Endothelial cell of hepatic sinusoid (primary cell): Measurements from ENCODE around the gene ATXN7.

Source experiments
- in situ Hi-C: cut with HindIII; loops from 2 replicates; pipeline ENCODE4 v1.10.0; 2017; ENCODE audit warnings: low sequenced_read_pairs

The ATXN7 gene

DNA sequence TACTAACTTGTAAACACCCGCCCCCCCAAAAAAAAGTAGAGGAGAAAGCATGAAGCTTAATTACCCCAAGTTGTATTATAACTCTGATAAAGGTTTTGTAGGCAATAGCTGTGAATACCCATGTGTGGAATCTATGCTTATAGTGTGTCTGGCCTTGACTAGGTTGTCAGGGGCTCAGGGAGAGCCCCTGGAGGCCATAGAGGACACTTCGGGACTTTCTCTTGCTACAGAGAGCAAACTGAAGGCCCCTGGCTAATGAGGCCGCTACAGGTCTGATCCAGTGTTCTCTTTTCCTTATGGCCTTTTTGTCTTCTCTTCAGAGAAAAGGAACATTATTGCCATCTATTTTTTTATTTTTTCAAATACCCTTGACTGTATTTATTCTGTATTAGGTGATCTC, 67.6 kb downstream of the ATXN7 start:
- in situ Hi-C loops: no loop called here

DNA sequence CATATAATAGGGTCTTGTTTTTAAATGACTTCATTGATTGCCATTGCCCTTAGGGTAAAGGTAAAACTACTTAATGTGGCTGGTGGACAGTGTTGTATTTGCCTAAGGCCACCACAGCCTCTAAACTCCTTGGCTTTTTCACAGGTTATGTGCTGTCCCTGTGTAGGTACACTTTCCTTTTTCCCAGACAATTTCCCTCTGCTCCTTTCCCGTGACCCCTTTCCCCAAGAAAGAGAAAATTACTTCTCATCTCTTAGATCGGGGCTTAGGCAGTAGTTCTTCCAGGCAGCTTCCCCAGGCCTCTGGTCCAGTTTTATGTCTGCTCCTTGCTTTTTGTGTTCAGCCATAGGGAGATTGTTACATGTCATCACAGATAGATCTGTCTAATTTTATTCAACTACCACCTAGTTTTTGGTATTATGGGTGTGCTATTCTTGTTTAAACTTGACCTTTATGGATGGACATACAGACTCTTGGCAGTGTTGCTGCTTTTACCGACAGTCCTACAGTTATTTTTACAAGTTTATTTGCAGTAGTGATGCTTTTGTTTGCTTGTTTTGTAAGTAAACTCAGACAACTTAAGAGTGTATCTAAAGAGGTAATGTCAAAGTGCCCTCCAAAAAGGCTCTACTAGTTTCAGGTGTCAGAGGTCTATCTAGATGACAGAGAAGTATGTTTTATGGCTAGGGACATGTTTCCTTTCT, 69.0 kb downstream of the ATXN7 start:
- in situ Hi-C loops: no loop called here

DNA sequence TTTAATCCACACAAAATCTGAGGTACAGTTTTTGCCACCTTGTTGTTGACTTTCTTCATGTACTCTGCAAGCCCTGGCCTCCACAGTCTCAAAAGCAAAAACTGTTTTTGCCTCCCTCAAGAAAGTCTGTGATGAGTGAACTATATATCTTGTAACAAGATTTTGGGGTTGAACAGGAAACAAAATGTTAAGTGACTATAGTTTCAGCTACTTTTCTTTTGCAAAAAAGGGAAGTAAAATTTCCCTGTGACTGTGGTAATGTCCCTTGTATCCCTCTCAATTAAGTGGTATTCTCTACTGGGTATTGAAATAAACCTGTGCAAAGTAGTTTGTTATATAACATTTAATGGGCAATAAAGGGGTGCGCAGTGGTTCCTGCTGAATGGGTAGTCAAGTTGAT, 69.8 kb downstream of the ATXN7 start:
- in situ Hi-C loops: no loop called here

DNA sequence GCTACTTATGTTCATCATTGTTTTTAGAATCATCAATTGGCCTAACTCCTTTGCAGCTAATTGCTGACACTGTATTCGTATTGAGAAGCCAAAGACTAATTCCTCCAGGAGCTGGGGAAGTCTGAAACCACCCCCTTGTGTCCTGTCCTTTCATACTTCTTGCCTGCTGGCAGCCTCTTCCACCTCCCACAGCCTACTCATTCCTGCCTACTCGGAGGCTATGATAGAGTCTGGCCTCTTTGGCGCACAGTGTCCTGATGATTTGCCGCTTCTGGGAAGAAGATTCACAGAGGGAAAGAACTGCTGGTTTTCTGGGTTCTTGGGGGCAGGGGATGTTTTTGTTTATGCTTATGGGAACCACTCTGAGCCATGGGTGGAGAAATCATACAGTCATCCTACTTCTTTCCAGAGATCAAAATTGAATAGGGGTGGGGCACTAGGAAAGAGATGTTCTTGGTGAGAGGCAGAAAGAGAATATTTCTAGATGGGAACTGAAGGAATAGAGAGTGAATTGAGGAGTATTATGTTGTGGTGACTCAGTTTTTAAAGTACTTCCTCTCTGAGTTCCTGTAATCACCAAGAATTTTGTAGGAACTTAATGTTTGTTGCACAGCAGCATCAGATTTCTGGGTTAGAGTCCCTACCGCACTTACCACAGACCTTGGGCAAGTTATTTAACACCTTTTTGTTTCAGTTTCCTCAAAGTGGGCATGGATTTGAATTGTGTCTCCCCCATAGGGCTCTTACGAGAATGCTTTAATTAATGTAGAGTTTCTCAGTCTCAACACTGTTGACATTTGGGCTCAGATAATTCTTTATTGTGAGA, 70.6 kb downstream of the ATXN7 start:
- in situ Hi-C loops: no loop called here

DNA sequence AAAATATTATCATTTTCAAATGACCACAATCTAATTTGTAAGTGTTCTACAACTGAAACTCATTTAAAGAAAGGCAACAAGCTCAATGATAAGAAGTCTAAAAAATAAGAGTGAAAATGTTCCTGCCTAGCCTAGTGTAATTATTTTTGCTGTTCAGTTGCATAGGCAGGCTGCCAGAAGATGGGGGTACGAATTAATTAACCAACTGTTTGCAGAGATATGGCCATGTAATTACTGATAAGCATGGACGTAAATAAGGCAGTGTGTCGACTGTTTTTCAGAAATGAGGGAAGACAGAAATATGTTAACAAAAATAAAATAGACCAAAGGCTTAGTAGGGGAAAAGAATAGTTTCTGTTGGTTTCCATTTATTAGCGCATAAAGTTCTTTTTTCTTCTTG, 73.3 kb downstream of the ATXN7 start:
- in situ Hi-C loops: no loop called here

DNA sequence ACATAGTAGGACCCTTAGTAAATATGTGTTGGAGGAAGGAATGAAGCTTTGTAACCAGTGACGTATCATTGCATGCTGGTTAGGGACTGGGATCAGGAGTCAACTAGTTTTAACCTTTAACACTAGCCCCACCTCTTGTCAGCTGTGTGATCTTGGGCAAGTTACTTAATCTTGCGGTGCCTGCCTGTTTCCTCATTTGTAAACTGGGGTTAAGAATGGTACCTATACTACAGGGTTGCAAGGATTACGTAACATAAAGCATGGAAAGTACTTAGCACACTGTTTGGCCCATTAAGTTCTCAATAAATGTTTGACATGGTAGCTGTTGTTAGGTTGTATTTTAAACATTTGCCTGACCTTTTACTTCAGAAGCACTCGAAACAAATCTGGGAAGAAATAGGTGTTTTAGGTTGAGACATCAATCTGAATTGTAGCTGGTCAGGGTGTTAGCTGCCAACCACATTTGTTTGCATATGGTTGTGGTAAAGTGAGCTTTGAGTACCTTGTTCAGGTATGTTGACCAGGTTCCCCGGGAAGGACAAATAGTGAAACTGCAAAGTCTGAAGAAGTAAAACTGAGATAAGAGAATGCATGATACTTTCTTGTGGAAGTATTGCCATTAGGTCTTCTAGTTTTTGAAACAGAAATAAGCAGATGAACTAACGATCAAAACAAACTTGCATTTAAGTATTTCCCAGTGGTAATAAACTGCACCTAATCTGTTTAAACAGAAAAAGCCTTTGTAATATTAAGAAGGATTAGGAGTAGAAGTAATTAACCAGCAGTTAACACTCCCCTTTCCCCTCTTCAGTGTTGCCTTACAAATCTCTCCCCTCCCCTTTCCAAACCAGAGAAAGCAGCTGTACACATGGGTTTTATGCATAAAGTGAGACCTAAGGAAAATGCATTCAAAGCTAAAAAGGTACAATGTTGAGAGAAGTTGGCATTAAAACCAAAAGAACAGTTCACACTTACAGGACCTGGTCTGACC, 74.3 kb downstream of the ATXN7 start:
- in situ Hi-C loops: no loop called here

DNA sequence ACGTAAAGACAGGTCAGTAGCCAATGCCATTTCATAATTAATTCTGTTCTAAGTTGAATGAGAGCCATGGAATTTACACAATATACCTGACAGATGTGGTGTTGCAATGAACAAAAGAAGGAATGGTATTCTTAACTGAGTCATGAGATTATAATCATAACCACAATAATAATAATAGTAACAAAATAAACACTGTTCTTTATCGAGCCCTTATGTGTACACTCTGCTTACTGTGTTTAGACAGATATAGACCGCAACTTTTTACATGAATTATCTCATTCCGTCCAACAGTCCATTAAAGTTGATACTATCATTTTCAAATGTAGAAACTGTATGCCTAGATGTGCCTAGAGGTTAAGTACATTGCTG, 76.7 kb downstream of the ATXN7 start:
- in situ Hi-C loops: loop anchor here (5.0 kb wide), 1 partner anchor 68 kb away; no protein-coding TSS in a partner anchor

DNA sequence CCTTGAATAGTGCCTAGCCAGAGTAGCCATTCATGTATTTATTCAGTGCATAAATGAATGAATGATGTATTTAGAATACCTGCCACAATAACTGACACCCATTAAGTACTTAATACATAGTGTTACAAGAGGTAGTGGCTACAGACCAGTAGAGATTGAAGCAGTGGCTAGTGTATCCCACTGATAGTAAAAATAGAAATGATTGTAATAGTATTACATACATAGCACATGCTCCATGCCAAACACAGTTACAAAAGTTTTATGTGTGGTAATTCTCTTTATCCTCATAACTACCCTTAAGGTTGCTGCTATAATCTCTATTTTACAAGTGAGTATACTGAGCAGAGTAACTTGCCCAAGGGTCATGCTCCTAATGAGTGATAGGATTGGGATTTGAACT, 78.9 kb downstream of the ATXN7 start:
- in situ Hi-C loops: loop anchor here (5.0 kb wide), 1 partner anchor 70 kb away; no protein-coding TSS in a partner anchor

DNA sequence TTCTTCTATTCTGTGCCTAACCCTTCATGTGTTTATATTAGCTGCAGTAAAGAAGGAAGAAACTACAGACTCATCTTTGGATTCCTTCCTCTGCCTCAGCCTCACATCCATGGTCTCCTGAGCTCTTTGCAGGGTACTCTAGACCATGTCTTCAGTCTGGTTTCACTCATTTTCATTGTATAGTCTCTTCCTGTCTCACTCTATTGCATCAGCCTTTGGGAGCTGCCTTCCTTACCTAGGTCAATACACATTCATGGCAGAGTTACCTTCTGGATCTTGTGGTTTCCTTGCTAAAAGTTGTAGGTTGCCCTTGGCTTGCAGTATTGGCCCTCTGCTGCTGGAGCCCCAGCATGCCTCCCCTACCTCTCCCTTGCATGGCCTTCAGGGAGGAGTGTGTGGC, 80.0 kb downstream of the ATXN7 start:
- in situ Hi-C loops: loop anchor here (5.0 kb wide), 1 partner anchor 71 kb away; no protein-coding TSS in a partner anchor

DNA sequence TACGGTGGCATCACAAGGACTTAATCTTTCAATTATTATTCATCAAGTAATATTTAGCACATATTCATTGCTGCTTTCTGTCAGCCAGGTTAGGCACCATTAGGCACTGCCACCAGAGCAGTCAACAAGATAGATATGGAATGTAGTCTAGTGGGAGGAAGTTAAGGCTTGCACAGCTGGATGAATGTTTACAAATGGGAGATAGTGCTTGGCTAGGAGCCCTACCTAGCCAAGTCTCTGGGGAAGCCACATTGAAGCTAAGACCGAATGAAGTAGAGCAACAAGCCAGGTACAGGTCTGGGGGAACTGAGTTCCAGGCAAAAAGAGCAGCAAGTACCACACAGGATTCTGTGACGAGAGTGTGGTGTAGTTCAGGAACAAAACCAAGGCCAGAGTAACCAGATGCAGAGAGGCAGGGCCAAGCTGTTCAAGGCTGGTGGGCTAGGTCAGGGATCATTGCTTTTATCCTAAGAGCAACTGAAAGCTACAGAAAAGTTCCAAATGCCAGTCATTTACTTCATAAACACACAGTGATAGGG, 82.0 kb downstream of the ATXN7 start:
- in situ Hi-C loops: no loop called here

DNA sequence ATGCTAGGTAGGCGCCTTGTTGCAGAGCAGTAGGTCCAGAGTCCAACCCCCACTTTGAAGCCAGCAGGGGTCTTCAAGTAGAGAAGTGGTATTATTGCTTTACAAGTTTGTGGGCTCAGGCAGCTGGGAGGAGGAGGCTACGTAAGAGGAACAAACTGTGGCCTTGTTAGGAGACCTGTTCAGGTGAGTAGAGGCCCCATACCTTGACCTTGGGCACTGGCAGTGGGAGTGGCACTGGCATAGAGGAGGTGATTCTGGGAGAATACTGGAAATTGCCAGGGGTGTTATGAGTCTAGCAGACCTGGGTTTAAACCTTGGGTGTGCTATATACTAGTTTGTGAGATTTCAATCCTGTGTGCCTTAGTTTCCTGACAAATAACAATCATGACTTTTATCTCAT, 83.1 kb downstream of the ATXN7 start:
- in situ Hi-C loops: no loop called here

DNA sequence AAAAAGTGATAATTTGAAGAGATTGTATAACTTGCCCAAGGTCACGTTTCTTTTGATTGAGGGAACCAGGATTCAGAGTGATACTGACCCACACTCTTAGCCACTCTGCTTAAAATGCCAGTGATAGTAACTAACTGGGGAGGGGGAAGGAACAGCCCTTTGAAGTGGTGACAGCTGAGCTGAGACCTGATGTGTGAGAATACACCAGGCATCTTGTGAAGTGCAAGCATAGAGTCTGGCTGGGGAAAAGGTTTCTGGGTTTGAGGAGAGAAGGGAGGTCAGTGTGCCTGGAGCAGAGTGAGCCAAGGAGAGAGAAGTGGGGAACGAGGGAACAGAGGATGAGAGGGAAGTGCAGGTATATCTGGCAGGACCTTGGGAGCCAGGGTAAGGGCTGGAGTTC, 83.9 kb downstream of the ATXN7 start:
- in situ Hi-C loops: no loop called here

DNA sequence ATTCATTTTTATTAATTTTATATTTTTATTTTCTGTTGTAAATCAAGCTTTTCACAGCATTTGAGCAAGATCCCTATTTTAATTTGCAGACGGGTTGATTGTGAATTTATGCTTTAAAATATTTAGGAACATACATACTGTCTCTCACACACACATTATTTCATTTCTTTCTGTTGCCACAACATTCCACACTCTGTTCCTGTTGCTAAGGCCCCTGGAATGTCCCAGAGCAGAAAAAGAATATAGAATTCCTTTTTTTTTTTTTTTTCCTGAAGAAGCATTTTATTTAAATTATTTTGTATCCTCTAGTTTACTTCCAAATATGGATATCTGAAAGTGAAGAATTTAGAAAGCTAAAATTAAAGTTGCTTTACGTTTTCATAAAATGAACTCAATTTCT, 85.3 kb downstream of the ATXN7 start:
- in situ Hi-C loops: no loop called here

DNA sequence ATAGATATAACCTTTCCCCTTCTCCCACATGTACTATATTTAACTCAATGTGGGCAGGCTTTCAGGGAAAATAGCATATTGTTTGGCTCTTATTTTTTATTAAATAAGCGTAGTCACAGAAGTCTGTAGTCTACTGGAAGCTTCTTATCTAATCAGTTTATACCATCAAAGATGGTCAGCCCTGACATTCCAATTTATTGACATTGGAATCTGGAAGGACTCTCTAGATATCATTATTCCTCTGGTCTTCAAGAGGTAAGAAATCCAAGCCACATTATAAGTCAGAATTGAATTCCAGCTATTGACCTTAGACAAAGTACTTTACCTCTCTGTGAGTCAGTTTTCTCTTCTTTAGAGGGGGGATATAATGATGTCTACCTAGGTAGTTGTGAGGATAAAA, 87.0 kb downstream of the ATXN7 start:
- in situ Hi-C loops: loop anchor here (5.0 kb wide), 1 partner anchor 38 kb away; the partner anchor contains the start of gene SCAANT1

DNA sequence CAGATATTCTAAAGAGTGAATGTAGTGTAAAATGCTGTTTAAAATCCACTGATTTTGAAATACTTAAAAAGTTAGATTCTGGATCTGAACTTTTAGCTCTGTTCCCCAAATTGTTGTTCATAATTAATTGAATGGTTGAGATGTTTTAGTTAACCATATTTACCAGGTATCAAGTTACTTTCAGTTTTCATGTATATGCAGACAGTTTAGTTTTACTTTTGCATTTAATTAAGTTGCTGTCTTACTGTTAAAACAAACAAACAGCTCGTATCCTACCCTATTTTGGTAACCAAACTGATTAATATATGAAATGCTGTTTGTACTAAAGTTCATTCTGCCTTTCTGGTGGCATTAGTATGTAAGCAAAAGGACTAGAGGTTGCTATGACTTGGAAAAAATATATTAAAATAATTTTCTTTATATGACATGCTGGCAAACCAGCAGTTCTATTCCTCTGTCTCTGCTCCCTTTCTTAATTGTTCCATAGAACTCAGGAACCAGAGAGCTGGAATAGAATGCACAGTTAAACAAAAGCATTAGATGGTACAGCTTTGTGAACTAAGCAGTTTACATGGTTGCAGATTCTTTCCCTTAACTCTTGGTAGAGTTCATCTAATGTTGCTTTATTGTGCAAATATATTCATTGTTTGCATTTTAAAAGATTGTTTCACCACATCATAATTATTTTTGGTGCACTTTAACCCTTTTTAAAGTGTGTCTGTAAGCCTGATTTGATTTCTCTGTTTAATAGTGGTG, 88.0 kb downstream of the ATXN7 start:
- in situ Hi-C loops: loop anchor here (5.0 kb wide), 1 partner anchor 39 kb away; the partner anchor contains the start of gene SCAANT1

DNA sequence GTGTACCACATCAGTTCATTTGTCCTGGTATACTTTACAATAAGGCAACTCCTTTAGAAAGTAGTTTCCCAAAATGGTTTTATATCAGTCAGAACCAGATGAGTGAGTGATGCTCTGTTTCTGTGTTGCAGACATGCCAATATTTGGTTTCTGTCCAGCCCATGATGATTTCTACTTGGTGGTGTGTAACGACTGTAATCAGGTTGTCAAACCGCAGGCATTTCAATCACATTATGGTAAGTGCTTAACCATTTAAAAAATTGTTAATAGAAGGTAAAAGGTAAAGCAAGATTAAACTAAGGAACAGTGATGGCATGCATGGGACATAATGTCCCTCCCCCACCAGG, 88.6 kb downstream of the ATXN7 start:
- in situ Hi-C loops: loop anchor here (5.0 kb wide), 1 partner anchor 40 kb away; the partner anchor contains the start of gene SCAANT1

DNA sequence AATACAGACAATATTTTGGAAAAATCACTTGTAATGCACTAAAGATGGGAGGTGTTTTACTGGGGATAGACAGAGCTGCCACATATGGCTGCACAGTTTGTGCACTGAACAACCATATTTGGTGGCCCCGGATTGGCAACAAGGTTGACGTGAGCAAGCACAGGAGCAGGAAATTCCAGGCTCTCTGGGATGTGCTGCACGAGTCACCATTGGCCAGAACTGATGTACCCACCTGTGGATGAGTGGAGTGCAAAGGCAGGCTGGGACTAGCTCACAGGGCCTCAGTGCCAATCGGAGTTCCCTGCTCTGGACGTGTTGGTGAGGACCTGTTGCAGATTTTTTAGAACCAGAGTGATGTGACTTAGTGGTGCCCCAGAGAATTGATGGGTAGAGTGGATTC, 90.5 kb downstream of the ATXN7 start:
- in situ Hi-C loops: loop anchor here (5.0 kb wide), 1 partner anchor 42 kb away; the partner anchor contains the start of gene SCAANT1

DNA sequence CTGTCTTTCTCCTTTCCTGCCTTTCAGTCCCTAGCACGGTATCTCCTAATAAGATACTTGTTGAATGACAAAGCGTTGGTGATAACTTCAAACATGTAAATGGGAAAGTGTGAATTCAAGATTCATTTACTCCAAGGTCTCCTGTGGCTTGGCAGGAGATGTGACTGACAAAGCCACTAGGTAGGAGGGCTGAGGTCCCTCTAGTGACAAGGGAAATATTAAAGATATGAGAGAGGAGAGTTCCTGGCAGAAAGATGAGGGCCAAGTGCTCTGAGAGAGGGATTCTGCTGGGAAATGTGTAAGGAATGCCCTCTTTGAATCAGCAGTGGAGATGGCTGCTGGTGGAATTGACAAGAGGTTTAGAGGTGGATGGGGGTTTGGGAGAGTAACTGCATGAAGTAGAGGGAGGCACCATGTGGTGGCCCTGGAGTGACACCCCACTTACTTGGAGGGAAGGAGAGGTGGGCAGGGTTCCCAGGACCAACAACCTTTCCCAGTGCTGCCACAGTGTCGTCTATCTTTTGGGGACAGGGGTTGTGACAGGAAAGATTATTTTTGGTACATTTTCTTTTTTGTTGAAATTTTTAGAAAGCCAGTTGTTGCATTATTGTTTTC, 91.5 kb downstream of the ATXN7 start:
- in situ Hi-C loops: no loop called here

DNA sequence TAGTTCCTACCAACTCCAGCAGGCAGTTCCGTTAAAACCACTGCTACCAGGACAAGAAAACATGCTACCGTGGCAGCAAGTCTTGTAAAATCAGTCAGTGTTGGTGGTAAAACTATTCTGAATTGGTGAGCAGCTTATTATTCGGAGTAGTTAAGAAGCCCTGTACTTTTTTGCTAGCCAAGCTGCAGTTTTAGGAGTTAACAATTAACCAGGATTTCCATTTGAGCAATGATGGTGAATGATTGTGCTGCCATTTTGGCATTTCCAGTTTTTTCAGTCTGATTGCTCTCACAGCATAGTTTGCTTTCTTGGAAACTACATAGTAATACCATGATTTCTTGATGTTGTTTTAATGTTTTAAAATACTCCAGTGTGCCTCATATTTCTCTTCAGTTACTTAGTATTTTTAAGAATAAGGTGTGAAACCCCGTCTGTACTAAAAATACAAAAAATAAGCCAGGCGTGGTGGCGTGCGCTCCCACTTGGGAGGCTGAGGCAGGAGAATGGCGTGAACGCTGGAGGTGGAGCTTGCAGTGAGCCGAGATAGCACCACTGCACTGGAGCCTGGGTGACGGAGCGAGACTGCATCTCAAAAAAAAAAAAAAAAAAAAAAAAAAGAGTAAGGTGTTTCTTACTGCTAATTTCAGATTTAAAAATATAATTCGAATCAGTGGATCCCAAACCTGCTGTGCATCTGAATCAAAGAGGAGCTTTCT, 92.3 kb downstream of the ATXN7 start:
- in situ Hi-C loops: no loop called here
